Loucy (cell line): Measurements from ENCODE around the gene ZYG11A.
"Not testable (repeated sequence)": the region's sequence is repeated elsewhere in the genome, so short reads cannot be mapped to it uniquely, and the experiment has no call there.

ENCODE experiments used
- EZH2phosphoT487 ChIP-seq: fragments of 200-600 bp; IDR thresholded peaks from 2 replicates; pipeline ENCODE4 v1.6.1; 2018; ENCODE audit warnings: antibody characterized with exemption, mild to moderate bottlenecking, moderate library complexity, borderline replicate concordance
- TF ChIP-seq, protein P1 (sequence below): fragments of 200-600 bp; sonication (generic); conservative IDR thresholded peaks from 2 replicates; pipeline ENCODE4 v1.5.1; 2014; ENCODE audit warnings: mild to moderate bottlenecking, antibody characterized with exemption, low read length

DNA sequence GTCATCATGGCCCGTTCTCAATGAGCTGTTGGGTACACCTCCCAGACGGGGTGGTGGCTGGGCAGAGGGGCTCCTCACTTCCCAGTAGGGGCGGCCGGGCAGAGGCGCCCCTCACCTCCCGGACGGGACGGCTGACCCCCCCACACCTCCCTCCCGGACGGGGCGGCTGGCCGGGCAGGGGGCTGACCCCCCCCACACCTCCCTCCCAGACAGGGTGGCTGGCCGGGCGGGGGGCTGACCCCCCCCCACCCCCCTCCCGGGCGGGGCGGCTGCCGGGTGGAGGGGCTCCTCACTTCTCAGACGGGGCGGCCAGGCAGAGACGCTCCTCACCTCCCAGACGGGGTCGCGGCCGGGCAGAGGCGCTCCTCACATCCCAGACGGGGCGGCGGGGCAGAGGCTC is 27.2 kb downstream of the ZYG11A start:
- TF ChIP-seq, protein P1, sequence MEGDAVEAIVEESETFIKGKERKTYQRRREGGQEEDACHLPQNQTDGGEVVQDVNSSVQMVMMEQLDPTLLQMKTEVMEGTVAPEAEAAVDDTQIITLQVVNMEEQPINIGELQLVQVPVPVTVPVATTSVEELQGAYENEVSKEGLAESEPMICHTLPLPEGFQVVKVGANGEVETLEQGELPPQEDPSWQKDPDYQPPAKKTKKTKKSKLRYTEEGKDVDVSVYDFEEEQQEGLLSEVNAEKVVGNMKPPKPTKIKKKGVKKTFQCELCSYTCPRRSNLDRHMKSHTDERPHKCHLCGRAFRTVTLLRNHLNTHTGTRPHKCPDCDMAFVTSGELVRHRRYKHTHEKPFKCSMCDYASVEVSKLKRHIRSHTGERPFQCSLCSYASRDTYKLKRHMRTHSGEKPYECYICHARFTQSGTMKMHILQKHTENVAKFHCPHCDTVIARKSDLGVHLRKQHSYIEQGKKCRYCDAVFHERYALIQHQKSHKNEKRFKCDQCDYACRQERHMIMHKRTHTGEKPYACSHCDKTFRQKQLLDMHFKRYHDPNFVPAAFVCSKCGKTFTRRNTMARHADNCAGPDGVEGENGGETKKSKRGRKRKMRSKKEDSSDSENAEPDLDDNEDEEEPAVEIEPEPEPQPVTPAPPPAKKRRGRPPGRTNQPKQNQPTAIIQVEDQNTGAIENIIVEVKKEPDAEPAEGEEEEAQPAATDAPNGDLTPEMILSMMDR: not testable (repeated sequence)
- not testable (repeated sequence) for TF ChIP-seq EZH2phosphoT487
